OCI-LY7 (cell line): ENCODE data around the gene USP35. TPM values are rescaled to one million over a fixed set of nuclear protein-coding genes. Genes with fewer than 3 reads are reported as not detected.

Experiments
- BruUV-seq: library from RNA; stranded (reverse); fragments of 400-500 nt; replicated peaks from 2 replicates; lab custom pipeline; 2021; lab: Mats Ljungman, UMichigan
- CTCF ChIA-PET: fragments of 300-600 bp; sonication (Branson Sonifier 250); formaldehyde crosslinking; loops from one replicate; lab custom pipeline; 2022; ENCODE audit warnings: antibody characterized with exemption; ENCODE audit not compliant: unreplicated experiment; lab: Charles Lee
- POLR2A ChIA-PET: fragments of 300-600 bp; sonication (Branson Sonifier 250); formaldehyde crosslinking; loops from one replicate; lab custom pipeline; 2022; ENCODE audit warnings: antibody characterized with exemption; lab: Charles Lee
- DNase-seq: peaks from one replicate; pipeline ENCODE4 v3.0.0-alpha.2; 2015; ENCODE audit warnings: low spot score
- H2AFZ ChIP-seq: fragments of 200-600 bp; sonication (generic), shearing (Covaris generic); 2 replicates; pipeline ENCODE4 v1.6.1; 2014; ENCODE audit warnings: mild to moderate bottlenecking, antibody characterized with exemption, low read length, moderate library complexity
- H3K27ac ChIP-seq: fragments of 200-600 bp; sonication (generic); 2 replicates; pipeline ENCODE4 v1.5.1; 2014; ENCODE audit warnings: mixed run types, low read depth, mild to moderate bottlenecking, moderate library complexity, low read length, inconsistent platforms; ENCODE audit not compliant: poor library complexity, severe bottlenecking
- H3K36me3 ChIP-seq: fragments of 200-600 bp; sonication (generic); 2 replicates; pipeline ENCODE4 v1.6.1; 2014; ENCODE audit warnings: mild to moderate bottlenecking, antibody characterized with exemption, low read length, moderate library complexity, mixed read lengths; ENCODE audit not compliant: insufficient read depth
- H3K4me1 ChIP-seq: fragments of 200-600 bp; sonication (generic); 2 replicates; pipeline ENCODE4 v1.5.1; 2014; ENCODE audit warnings: mild to moderate bottlenecking, low read length; ENCODE audit not compliant: insufficient read depth, poor library complexity, severe bottlenecking
- H3K4me2 ChIP-seq: fragments of 200-600 bp; sonication (generic); 2 replicates; pipeline ENCODE4 v1.6.1; 2014; ENCODE audit warnings: mild to moderate bottlenecking, low read length
- H3K4me3 ChIP-seq: fragments of 200-600 bp; sonication (generic); 2 replicates; pipeline ENCODE4 v1.5.1; 2014; ENCODE audit warnings: mild to moderate bottlenecking, low read depth, low read length; ENCODE audit not compliant: poor library complexity, severe bottlenecking
- H3K79me2 ChIP-seq: fragments of 200-600 bp; sonication (generic); 2 replicates; pipeline ENCODE4 v1.6.1; 2016; ENCODE audit warnings: low read depth, mild to moderate bottlenecking, low read length, moderate library complexity, mixed read lengths; ENCODE audit not compliant: insufficient read depth
- H3K9me2 ChIP-seq: fragments of 200-600 bp; sonication (generic); 2 replicates; pipeline ENCODE4 v1.6.1; 2016; ENCODE audit warnings: mild to moderate bottlenecking, low read length, mixed read lengths; ENCODE audit not compliant: insufficient read depth
- H3K9me3 ChIP-seq: fragments of 200-600 bp; sonication (generic); 2 replicates; pipeline ENCODE4 v1.6.1; 2014; ENCODE audit warnings: mild to moderate bottlenecking, mixed run types, low read length, mixed read lengths
- H4K20me1 ChIP-seq: fragments of 200-600 bp; sonication (generic); 2 replicates; pipeline ENCODE4 v1.6.1; 2014; ENCODE audit warnings: mild to moderate bottlenecking, antibody characterized with exemption, low read length, moderate library complexity, mixed read lengths; ENCODE audit not compliant: insufficient read depth
- EZH2phosphoT487 ChIP-seq: fragments of 200-600 bp; sonication (generic); IDR thresholded peaks from 2 replicates; pipeline ENCODE4 v1.6.1; 2018; ENCODE audit warnings: low read depth, borderline replicate concordance, mild to moderate bottlenecking, mixed run types, antibody characterized with exemption, low read length, moderate library complexity, mixed read lengths
- intact Hi-C: fragments of 100-400 bp; cut with micrococcal nuclease; formaldehyde crosslinking; loops from one replicate; pipeline ENCODE4 v1.10.0; 2022; ENCODE audit not compliant: unreplicated experiment
- total RNA-seq, 2 experiments: library from RNA; depleted of rRNA in 1 of 2; stranded (reverse); fragments of >200 nt in 1 of 2; shearing (Covaris generic) in 1 of 2; gene quantifications; 2 replicates each; pipeline ENCODE4 v1.2.3, GENCODE V29; 2014 to 2022
- TF ChIP-seq, protein P1 (sequence below): fragments of 200-600 bp; sonication (generic); conservative IDR thresholded peaks from 2 replicates; pipeline ENCODE4 v1.5.1; 2014; ENCODE audit warnings: mild to moderate bottlenecking, antibody characterized with exemption, low read length, moderate library complexity, mixed read lengths

USP35 gene
- total RNA-seq, 2 experiments from 2014 or later, result 3.2 to 4.9 TPM

DNA sequence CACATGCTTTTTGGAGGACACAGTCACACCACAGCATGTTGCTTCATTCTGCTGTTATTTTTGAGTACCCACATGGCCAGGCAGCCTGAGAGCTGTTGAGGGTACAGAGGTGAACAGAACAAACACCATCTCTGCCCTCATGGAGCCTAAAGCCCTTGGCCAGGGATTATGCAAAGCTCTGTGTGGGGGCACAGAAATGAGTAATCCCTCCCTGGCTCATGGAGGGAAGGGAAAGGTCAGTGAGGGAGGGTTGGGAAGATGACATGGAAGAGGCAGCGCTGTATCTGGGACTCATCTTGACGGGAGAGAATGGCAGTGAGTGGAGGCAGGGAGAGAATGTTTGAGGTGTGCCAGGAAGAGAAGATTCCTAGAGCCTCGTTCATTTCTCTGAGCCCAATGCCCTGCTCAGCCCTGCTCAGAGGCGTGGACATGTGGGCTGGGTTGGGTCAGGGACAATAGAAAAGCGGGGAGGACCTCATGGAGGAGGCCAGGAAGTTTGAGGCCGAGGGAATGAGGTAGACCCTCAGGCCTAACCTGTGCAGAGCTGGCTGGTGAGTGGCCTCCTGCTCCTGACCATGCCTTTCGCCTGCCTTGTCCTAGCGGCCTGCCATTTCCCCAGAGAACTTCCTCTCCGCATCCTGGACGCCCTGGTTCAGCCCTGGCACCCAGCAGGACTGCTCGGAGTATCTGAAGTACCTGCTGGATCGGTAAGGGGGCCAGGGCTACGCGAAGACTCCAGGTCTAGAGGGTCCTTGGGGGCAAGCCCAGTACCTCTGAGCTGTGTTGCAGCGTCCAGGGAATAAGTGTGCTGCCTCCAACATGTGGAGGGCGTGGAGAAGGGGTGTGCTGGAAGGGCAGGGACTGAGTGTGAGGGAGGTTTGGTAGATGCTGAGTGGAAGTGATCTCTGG is 19.8 kb downstream of the USP35 start:
- TF ChIP-seq, protein P1, sequence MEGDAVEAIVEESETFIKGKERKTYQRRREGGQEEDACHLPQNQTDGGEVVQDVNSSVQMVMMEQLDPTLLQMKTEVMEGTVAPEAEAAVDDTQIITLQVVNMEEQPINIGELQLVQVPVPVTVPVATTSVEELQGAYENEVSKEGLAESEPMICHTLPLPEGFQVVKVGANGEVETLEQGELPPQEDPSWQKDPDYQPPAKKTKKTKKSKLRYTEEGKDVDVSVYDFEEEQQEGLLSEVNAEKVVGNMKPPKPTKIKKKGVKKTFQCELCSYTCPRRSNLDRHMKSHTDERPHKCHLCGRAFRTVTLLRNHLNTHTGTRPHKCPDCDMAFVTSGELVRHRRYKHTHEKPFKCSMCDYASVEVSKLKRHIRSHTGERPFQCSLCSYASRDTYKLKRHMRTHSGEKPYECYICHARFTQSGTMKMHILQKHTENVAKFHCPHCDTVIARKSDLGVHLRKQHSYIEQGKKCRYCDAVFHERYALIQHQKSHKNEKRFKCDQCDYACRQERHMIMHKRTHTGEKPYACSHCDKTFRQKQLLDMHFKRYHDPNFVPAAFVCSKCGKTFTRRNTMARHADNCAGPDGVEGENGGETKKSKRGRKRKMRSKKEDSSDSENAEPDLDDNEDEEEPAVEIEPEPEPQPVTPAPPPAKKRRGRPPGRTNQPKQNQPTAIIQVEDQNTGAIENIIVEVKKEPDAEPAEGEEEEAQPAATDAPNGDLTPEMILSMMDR, result no peak
- TF ChIP-seq EZH2phosphoT487, result no peak
- H3K27ac ChIP-seq, result no peak overlapping the region
- no peaks in the 10 kb centered on the region for H3K36me3 ChIP-seq
- no peaks in the 10 kb centered on the region for H4K20me1 ChIP-seq
- H3K4me2 ChIP-seq, result no peak overlapping the region
- H3K4me1 ChIP-seq, result no peaks in the 10 kb centered on the region
- H2AFZ ChIP-seq, result no peak overlapping the region
- CTCF ChIA-PET, result no interaction called here
- no TSS peak for BruUV-seq
- H3K79me2 ChIP-seq, result no peaks in the 10 kb centered on the region
- H3K9me2 ChIP-seq, result no peaks in the 10 kb centered on the region
- intact Hi-C loops, result no loop called here
- POLR2A ChIA-PET, result no interaction called here
- no peak overlapping the region for H3K4me3 ChIP-seq
- H3K9me3 ChIP-seq, result no peaks in the 10 kb centered on the region
- no peak for DNase-seq

DNA sequence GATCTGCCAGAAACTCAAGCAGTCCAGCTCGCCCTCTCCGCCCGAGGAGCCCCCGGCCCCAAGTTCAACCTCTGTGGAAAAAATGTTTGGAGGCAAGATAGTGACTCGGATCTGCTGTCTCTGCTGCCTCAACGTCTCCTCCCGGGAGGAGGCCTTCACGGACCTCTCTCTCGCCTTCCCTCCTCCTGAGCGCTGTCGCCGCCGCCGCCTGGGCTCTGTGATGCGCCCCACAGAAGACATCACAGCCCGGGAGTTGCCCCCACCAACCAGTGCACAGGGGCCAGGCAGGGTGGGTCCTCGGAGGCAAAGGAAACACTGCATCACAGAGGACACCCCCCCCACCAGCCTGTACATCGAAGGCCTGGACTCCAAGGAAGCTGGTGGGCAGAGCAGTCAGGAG is 20.8 kb downstream of the USP35 start:
- no peak overlapping the region for H3K4me3 ChIP-seq
- H3K79me2 ChIP-seq, result no peaks in the 10 kb centered on the region
- POLR2A ChIA-PET, result no interaction called here
- no peak for DNase-seq
- no peak overlapping the region for H3K27ac ChIP-seq
- intact Hi-C loops, result no loop called here
- H3K36me3 ChIP-seq, result no peaks in the 10 kb centered on the region
- H3K4me1 ChIP-seq, result no peaks in the 10 kb centered on the region
- BruUV-seq, result no TSS peak
- no peak for TF ChIP-seq EZH2phosphoT487
- TF ChIP-seq, protein P1, result no peak
- H4K20me1 ChIP-seq, result no peaks in the 10 kb centered on the region
- H3K9me2 ChIP-seq, result no peaks in the 10 kb centered on the region
- H3K4me2 ChIP-seq, result no peak overlapping the region
- H2AFZ ChIP-seq, result no peak overlapping the region
- H3K9me3 ChIP-seq, result no peaks in the 10 kb centered on the region
- CTCF ChIA-PET, result no interaction called here

DNA sequence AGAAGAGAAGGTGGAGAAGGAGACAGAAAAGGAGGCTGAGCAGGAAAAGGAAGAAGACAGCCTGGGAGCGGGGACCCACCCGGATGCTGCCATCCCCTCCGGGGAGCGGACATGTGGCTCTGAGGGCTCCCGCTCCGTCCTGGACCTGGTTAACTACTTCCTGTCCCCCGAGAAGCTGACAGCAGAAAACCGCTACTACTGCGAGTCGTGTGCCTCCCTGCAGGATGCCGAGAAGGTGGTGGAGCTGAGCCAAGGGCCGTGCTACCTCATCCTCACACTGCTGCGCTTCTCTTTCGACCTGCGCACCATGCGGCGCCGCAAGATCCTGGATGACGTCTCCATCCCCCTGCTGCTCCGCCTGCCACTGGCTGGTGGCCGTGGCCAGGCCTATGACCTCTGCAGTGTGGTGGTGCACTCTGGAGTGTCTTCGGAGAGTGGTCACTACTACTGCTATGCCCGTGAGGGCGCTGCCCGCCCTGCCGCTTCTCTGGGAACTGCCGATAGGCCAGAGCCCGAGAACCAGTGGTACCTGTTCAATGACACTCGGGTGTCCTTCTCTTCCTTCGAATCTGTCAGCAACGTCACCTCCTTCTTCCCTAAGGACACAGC is 21.4 kb downstream of the USP35 start:
- Histone ChIP-seq H3K4me2 (no peak overlapping the region), H3K36me3 (no peaks in the 10 kb centered on the region), H3K4me3 (no peak overlapping the region), H3K79me2 (no peaks in the 10 kb centered on the region), H3K9me3 (no peaks in the 10 kb centered on the region), H3K9me2 (no peaks in the 10 kb centered on the region), H3K27ac (no peak overlapping the region), H4K20me1 (no peaks in the 10 kb centered on the region), H2AFZ (no peak overlapping the region), H3K4me1 (no peaks in the 10 kb centered on the region)
- DNase-seq, result no peak
- TF ChIP-seq, protein P1, result no peak
- no peak for TF ChIP-seq EZH2phosphoT487
- intact Hi-C loops, result no loop called here
- CTCF ChIA-PET, result no interaction called here
- POLR2A ChIA-PET, result no interaction called here
- no TSS peak for BruUV-seq
